ENCODE results near the gene MICALL2. TPM values are rescaled to one million over a fixed set of nuclear protein-coding genes. Genes with fewer than 3 reads are reported as not detected.

Gene MICALL2
- total and polyA plus RNA-seq, 7 experiments from 2014 or later: 0.37 to 5.0 (median 2.3) TPM

GRCh38 chr7:1450987-1451386 lies 8.3 kb downstream of the MICALL2 start:
- Mint-ChIP-seq H3K36me3 (no peaks in the 10 kb centered on the region), H3K27ac (no peak overlapping the region), H3K27me3 (no peaks in the 10 kb centered on the region), H3K4me3 (no peak overlapping the region), H3K9me3 (no peaks in the 10 kb centered on the region), H3K4me1 (no peaks in the 10 kb centered on the region)
- CTCF ChIA-PET: no interaction called here
- no peaks in the 10 kb centered on the region for H3K9me3 ChIP-seq (ENCODE audit: control insufficient read depth in 2 of 3, low read length in 3 of 3)
- H3K4me3 ChIP-seq (ENCODE audit: low read length): no peak overlapping the region
- H3K27ac ChIP-seq (ENCODE audit: low read depth, low read length): no peak overlapping the region
- no peaks in the 10 kb centered on the region for H3K4me1 ChIP-seq (ENCODE audit: control insufficient read depth in 2 of 2, insufficient read depth in 2 of 2, low read length in 2 of 2)
- ATAC-seq (no peak), DNase-seq (no peak)
- intact Hi-C loops (cut with micrococcal nuclease): no loop called here
- no peaks in the 10 kb centered on the region for H3K27me3 ChIP-seq (ENCODE audit: control insufficient read depth in 2 of 2, insufficient read depth in 2 of 2, low read length in 2 of 2)
- no peaks in the 10 kb centered on the region for H3K36me3 ChIP-seq (ENCODE audit: control insufficient read depth in 2 of 3, insufficient read depth in 3 of 3, low read length in 3 of 3)
- POLR2A ChIA-PET: no interaction called here

DNA sequence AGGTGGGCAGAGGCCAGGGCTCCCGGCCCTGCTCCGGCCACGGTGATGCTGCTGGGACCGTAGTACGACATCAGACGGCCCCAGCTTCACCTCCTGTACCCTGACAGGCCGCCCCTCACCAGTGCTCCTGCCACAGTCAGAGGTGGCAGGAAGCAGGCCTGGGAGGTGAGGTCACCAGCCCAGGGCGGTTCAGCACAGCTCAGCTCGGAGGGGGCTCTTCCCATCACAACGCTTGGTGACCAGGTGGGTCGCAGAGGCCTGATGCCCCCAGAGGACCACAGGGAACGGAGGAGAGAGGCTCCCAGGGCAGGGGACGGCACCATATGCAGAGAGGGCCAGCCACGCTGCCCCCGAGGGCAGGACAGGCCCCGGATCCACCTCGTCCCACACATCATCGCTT lies 8.8 kb downstream of the MICALL2 start:
- ATAC-seq (no peak), DNase-seq (no peak)
- ChIA-PET POLR2A (no interaction called here), CTCF (no interaction called here)
- Mint-ChIP-seq H3K4me3 (no peak overlapping the region), H3K9me3 (no peaks in the 10 kb centered on the region), H3K4me1 (no peaks in the 10 kb centered on the region), H3K27ac (no peak overlapping the region), H3K27me3 (no peaks in the 10 kb centered on the region), H3K36me3 (no peaks in the 10 kb centered on the region)
- intact Hi-C loops (cut with micrococcal nuclease): no loop called here
- H3K4me1 ChIP-seq (ENCODE audit: control insufficient read depth in 2 of 2, insufficient read depth in 2 of 2, low read length in 2 of 2): no peaks in the 10 kb centered on the region
- H3K27me3 ChIP-seq (ENCODE audit: control insufficient read depth in 2 of 2, insufficient read depth in 2 of 2, low read length in 2 of 2): no peaks in the 10 kb centered on the region
- no peak overlapping the region for H3K27ac ChIP-seq (ENCODE audit: low read depth, low read length)
- H3K36me3 ChIP-seq (ENCODE audit: control insufficient read depth in 2 of 3, insufficient read depth in 3 of 3, low read length in 3 of 3): no peaks in the 10 kb centered on the region
- H3K4me3 ChIP-seq (ENCODE audit: low read length): no peak overlapping the region
- H3K9me3 ChIP-seq (ENCODE audit: control insufficient read depth in 2 of 3, low read length in 3 of 3): no peaks in the 10 kb centered on the region

DNA sequence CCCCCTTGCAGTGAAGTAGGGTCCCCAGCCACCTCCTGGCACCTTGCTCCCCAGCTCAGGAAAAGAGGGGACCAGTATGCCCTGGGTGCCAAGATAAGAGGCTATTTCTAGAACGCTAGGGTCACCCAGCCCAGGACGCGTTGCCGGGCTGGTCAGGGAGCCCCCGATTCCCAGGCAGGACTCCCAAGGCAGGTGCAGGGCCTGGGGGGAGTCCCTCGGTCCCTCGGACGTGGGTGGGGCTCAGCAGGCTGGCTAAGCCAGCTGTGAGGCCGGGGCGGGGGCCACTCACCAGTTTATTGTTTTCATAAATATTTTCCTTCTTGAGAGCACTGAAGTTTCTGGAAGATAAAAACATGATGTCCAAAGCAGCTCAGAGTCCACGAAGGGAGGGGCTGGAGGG lies 9.3 kb downstream of the MICALL2 start:
- H3K4me1 ChIP-seq (ENCODE audit: control insufficient read depth in 2 of 2, insufficient read depth in 2 of 2, low read length in 2 of 2): no peaks in the 10 kb centered on the region
- POLR2A ChIA-PET: no interaction called here
- Mint-ChIP-seq H3K27ac (no peak overlapping the region), H3K4me1 (no peaks in the 10 kb centered on the region), H3K27me3 (no peaks in the 10 kb centered on the region), H3K4me3 (no peak overlapping the region), H3K9me3 (no peaks in the 10 kb centered on the region), H3K36me3 (no peaks in the 10 kb centered on the region)
- no peak overlapping the region for H3K27ac ChIP-seq (ENCODE audit: low read depth, low read length)
- no peaks in the 10 kb centered on the region for H3K9me3 ChIP-seq (ENCODE audit: control insufficient read depth in 2 of 3, low read length in 3 of 3)
- H3K4me3 ChIP-seq (ENCODE audit: low read length): no peak overlapping the region
- DNase-seq (no peak), ATAC-seq (no peak)
- intact Hi-C loops (cut with micrococcal nuclease): no loop called here
- H3K27me3 ChIP-seq (ENCODE audit: control insufficient read depth in 2 of 2, insufficient read depth in 2 of 2, low read length in 2 of 2): no peaks in the 10 kb centered on the region
- no peaks in the 10 kb centered on the region for H3K36me3 ChIP-seq (ENCODE audit: control insufficient read depth in 2 of 3, insufficient read depth in 3 of 3, low read length in 3 of 3)
- CTCF ChIA-PET: interaction anchor here (0.5 kb wide), 1 partner anchor 134 kb away, joined by 3 read pairs; no protein-coding TSS in a partner anchor

DNA sequence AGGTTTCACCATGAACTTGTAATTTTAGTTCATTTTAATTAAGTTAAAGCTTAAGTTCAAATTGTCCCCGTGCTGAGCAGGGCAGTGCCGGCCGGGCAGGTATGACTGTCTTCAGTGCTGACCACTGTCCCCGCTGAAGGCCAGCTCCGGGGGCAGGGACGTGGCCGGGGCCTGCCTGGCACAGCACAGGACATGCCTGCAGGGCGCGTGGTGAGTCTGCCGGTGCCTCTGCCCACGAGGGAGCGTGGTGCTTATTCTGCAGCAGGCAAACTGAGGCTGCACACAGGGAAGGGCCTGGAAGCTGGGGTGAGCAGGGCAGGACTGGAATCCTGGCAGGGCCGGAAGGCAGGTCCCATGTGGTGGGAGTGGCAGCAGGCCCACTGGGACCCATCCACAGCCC lies 9.8 kb downstream of the MICALL2 start:
- ChIA-PET CTCF (interaction anchor here (0.5 kb wide), 1 partner anchor 134 kb away, joined by 3 read pairs; no protein-coding TSS in a partner anchor), POLR2A (no interaction called here)
- no peaks in the 10 kb centered on the region for H3K9me3 ChIP-seq (ENCODE audit: control insufficient read depth in 2 of 3, low read length in 3 of 3)
- Mint-ChIP-seq H3K36me3 (no peaks in the 10 kb centered on the region), H3K4me3 (no peak overlapping the region), H3K27me3 (no peaks in the 10 kb centered on the region), H3K27ac (no peak overlapping the region), H3K9me3 (no peaks in the 10 kb centered on the region), H3K4me1 (no peaks in the 10 kb centered on the region)
- intact Hi-C loops (cut with micrococcal nuclease): no loop called here
- no peak overlapping the region for H3K4me3 ChIP-seq (ENCODE audit: low read length)
- ATAC-seq: no peak
- no peak for DNase-seq
- no peaks in the 10 kb centered on the region for H3K4me1 ChIP-seq (ENCODE audit: control insufficient read depth in 2 of 2, insufficient read depth in 2 of 2, low read length in 2 of 2)
- H3K27ac ChIP-seq (ENCODE audit: low read depth, low read length): no peak overlapping the region
- H3K36me3 ChIP-seq (ENCODE audit: control insufficient read depth in 2 of 3, insufficient read depth in 3 of 3, low read length in 3 of 3): no peaks in the 10 kb centered on the region
- H3K27me3 ChIP-seq (ENCODE audit: control insufficient read depth in 2 of 2, insufficient read depth in 2 of 2, low read length in 2 of 2): no peaks in the 10 kb centered on the region

GRCh38 chr7:1448958-1449357 lies 10.3 kb downstream of the MICALL2 start:
- DNase-seq: no peak
- Histone ChIP-seq H3K4me3 (ENCODE audit: low read length) (no peak overlapping the region), H3K27ac (ENCODE audit: low read depth, low read length) (no peak overlapping the region), H3K36me3 (ENCODE audit: control insufficient read depth in 2 of 3, insufficient read depth in 3 of 3, low read length in 3 of 3) (no peaks in the 10 kb centered on the region), H3K9me3 (ENCODE audit: control insufficient read depth in 2 of 3, low read length in 3 of 3) (no peaks in the 10 kb centered on the region), H3K4me1 (ENCODE audit: control insufficient read depth in 2 of 2, insufficient read depth in 2 of 2, low read length in 2 of 2) (no peaks in the 10 kb centered on the region), H3K27me3 (ENCODE audit: control insufficient read depth in 2 of 2, insufficient read depth in 2 of 2, low read length in 2 of 2) (no peaks in the 10 kb centered on the region)
- Mint-ChIP-seq H3K27ac (no peak overlapping the region), H3K27me3 (no peaks in the 10 kb centered on the region), H3K4me3 (no peak overlapping the region), H3K4me1 (no peaks in the 10 kb centered on the region), H3K36me3 (no peaks in the 10 kb centered on the region), H3K9me3 (no peaks in the 10 kb centered on the region)
- CTCF ChIA-PET: no interaction called here
- intact Hi-C loops (cut with micrococcal nuclease): no loop called here
- ATAC-seq: no peak
- POLR2A ChIA-PET: no interaction called here

GRCh38 chr7:1447551-1448244 lies 11.6 kb downstream of the MICALL2 start:
- no peaks in the 10 kb centered on the region for H3K4me1 Mint-ChIP-seq
- no peak overlapping the region for H3K27ac Mint-ChIP-seq
- ChIA-PET CTCF (no interaction called here), POLR2A (interaction anchor here (0.5 kb wide), 1 partner anchor 307 kb away, joined by 3 read pairs; no protein-coding TSS in a partner anchor)
- Histone ChIP-seq H3K4me1 (ENCODE audit: control insufficient read depth in 2 of 2, insufficient read depth in 2 of 2, low read length in 2 of 2) (no peaks in the 10 kb centered on the region), H3K4me3 (ENCODE audit: low read length) (no peak overlapping the region), H3K27me3 (ENCODE audit: control insufficient read depth in 2 of 2, insufficient read depth in 2 of 2, low read length in 2 of 2) (no peaks in the 10 kb centered on the region), H3K27ac (ENCODE audit: low read depth, low read length) (no peak overlapping the region), H3K36me3 (ENCODE audit: control insufficient read depth in 2 of 3, insufficient read depth in 3 of 3, low read length in 3 of 3) (no peaks in the 10 kb centered on the region), H3K9me3 (ENCODE audit: control insufficient read depth in 2 of 3, low read length in 3 of 3) (no peaks in the 10 kb centered on the region)
- H3K27me3 Mint-ChIP-seq: no peaks in the 10 kb centered on the region
- intact Hi-C loops (cut with micrococcal nuclease): no loop called here
- H3K9me3 Mint-ChIP-seq: no peaks in the 10 kb centered on the region
- no peak overlapping the region for H3K4me3 Mint-ChIP-seq
- H3K36me3 Mint-ChIP-seq: no peaks in the 10 kb centered on the region
- no peak for DNase-seq
- no peak for ATAC-seq

DNA sequence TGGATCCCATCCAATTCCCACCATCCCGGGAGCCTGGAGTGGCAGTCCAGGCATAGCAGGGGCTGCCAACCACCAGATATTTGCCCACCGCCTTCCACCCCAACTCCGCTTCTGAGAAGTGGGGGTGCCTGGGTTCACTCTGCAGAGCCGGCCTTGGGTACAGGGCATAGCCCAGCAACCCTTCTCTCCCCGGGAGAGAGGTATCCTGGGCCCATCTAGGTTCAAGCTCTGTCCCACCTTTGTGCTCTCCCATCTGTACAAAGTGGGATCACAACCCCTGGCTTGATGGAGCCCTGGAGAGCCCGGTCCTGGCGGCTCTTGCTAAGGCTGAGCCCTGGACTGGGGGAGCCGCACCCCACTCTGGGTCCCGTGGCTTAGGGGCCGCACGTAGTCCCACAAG lies 12.2 kb downstream of the MICALL2 start:
- Histone ChIP-seq H3K36me3 (ENCODE audit: control insufficient read depth in 2 of 3, insufficient read depth in 3 of 3, low read length in 3 of 3) (no peaks in the 10 kb centered on the region), H3K4me3 (ENCODE audit: low read length) (no peak overlapping the region), H3K27ac (ENCODE audit: low read depth, low read length) (no peak overlapping the region), H3K4me1 (ENCODE audit: control insufficient read depth in 2 of 2, insufficient read depth in 2 of 2, low read length in 2 of 2) (no peaks in the 10 kb centered on the region), H3K9me3 (ENCODE audit: control insufficient read depth in 2 of 3, low read length in 3 of 3) (no peaks in the 10 kb centered on the region), H3K27me3 (ENCODE audit: control insufficient read depth in 2 of 2, insufficient read depth in 2 of 2, low read length in 2 of 2) (no peaks in the 10 kb centered on the region)
- H3K9me3 Mint-ChIP-seq: no peaks in the 10 kb centered on the region
- ChIA-PET CTCF (no interaction called here), POLR2A (no interaction called here)
- no peaks in the 10 kb centered on the region for H3K4me1 Mint-ChIP-seq
- intact Hi-C loops (cut with micrococcal nuclease): no loop called here
- DNase-seq: no peak
- no peak overlapping the region for H3K27ac Mint-ChIP-seq
- H3K27me3 Mint-ChIP-seq: no peaks in the 10 kb centered on the region
- no peak for ATAC-seq
- H3K4me3 Mint-ChIP-seq: no peak overlapping the region
- H3K36me3 Mint-ChIP-seq: no peaks in the 10 kb centered on the region
